Stomach (tissue), 9 donors: ENCODE measurements around the gene PDPK1. TPM values are rescaled to one million over a fixed set of nuclear protein-coding genes. Genes with fewer than 3 reads are reported as not detected.
A peak's percentile ranks its signal among the peaks of the same experiment; 100 is the strongest.

ENCODE experiments used
- DNase-seq, 2 donors: peaks; one replicate each; pipeline versions ENCODE4 v3.0.0 to v3.0.0-alpha.2; 2013 to 2019
- H3K27ac ChIP-seq, 5 donors: fragments of 200-600 bp in 4 of 5; sonication (generic) in 4 of 5; one replicate each; pipeline ENCODE4 v1.5.1; 2013 to 2019; ENCODE audit warnings: mild to moderate bottlenecking in 1 of 5, moderate library complexity in 1 of 5
- H3K27me3 ChIP-seq, 3 donors: fragments of 200-600 bp; sonication (generic); one replicate each; pipeline ENCODE4 v1.5.1; 2017 to 2019; ENCODE audit warnings: mixed run types in 1 of 3
- H3K36me3 ChIP-seq, 4 donors: fragments of 200-600 bp; sonication (generic); 1 replicate in 3 of 4; 2 replicates in 1 of 4; pipeline ENCODE4 v1.5.1; 2016 to 2019
- H3K4me1 ChIP-seq, 4 donors: fragments of 200-600 bp; sonication (generic); one replicate each; pipeline ENCODE4 v1.5.1; 2016 to 2019
- H3K4me3 ChIP-seq, 4 donors: fragments of 200-600 bp; sonication (generic) in 3 of 4; one replicate each; pipeline ENCODE4 v1.5.1; 2016 to 2019; ENCODE audit warnings: mild to moderate bottlenecking in 1 of 4
- H3K9me3 ChIP-seq, 4 donors: fragments of 200-600 bp; sonication (generic); one replicate each; pipeline ENCODE4 v1.5.1; 2016 to 2019
- EP300 ChIP-seq: sonication (generic); formaldehyde crosslinking; IDR thresholded peaks from one replicate; pipeline ENCODE4 v1.6.1; 2017; ENCODE audit warnings: antibody characterized with exemption
- POLR2A ChIP-seq, 4 donors: fragments of 450-650 bp; IDR thresholded peaks; one replicate each; pipeline ENCODE4 v1.6.1; 2016; ENCODE audit warnings: antibody characterized with exemption in 4 of 4, control low read depth in 2 of 4, mild to moderate bottlenecking in 1 of 4, moderate library complexity in 1 of 4
- POLR2AphosphoS5 ChIP-seq, 3 donors: sonication (generic); formaldehyde crosslinking; IDR thresholded peaks; one replicate each; pipeline ENCODE4 v1.6.1; 2016; ENCODE audit warnings: antibody characterized with exemption in 3 of 3
- WGBS, 5 donors: extraction: QIAGEN DNeasy Blood & Tissue Kit in 3 of 5; methylation state at CpG; one replicate each; pipeline versions ENCODE4 v1.1.5 to v1.1.7; 2013 to 2018; 5-methylcytosine and 5-hydroxymethylcytosine counted together
- intact Hi-C: fragments of 100-400 bp; cut with DNase I; formaldehyde crosslinking; loops from one replicate; pipeline ENCODE4 v1.15.1; 2023; ENCODE audit warnings: low total_unique reads
- polyA plus RNA-seq, 3 donors: library from polyadenylated mRNA; stranded (reverse); fragments of 200-250 nt; gene quantifications; one replicate each; pipeline ENCODE4 v1.2.3, GENCODE V29; 2013
- total RNA-seq, 5 donors: library from RNA; depleted of rRNA; stranded (reverse); fragments of >200 nt; gene quantifications; one replicate each; pipeline versions ENCODE4 v1.1.0 to v1.2.3, GENCODE V29; 2014 to 2016
- TF ChIP-seq, protein P1 (sequence below), 7 experiments: fragments of 450-650 bp in 4 of 7; fragments of 200-600 bp in 3 of 7; sonication (generic) in 3 of 7; IDR thresholded peaks; one replicate each; pipeline ENCODE4 v1.5.1; 2016 to 2019; ENCODE audit warnings: antibody characterized with exemption in 7 of 7, control low read depth in 2 of 7, mild to moderate bottlenecking in 1 of 7
- donor health status: healthy with polysubstance abuse.
- donor health status: Bipolar disorder and iron deficiency.
- donor health status: healthy.

PDPK1 gene
- total and polyA plus RNA-seq, 8 donors = 7.0 to 86.9 (median 23.6) TPM

DNA sequence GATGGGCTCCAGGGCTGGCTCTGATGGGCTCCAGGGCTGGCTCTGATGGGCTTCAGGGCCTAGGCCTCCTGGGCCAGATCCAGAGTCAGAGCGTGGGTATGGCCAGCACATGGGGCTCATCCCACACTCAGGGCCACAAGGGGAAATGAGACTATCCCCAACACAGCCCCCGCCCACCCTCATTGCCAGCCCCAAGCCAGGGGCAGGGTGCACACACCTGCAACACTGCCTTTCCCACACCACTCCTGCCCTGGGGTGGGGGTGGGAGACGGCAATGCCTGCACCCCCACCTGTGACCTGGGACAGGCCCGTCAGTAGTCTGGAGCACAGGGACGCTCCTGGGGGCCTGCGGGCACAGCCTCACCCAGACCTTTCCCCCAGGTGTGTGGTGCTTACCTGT is 38.4 kb upstream of the PDPK1 start:
- H3K4me1 ChIP-seq = peaks cover 14 to 52% (median 38%) of the 10 kb centered on the region in 4 donors
- H3K36me3 ChIP-seq = peaks cover 0 to 50% (median 41%) of the 10 kb centered on the region in 4 donors
- intact Hi-C loops = loop anchor here (5.0 to 10.0 kb wide), 2 partner anchors 157 to 305 kb away; partner anchors contain the start of genes ABCA3 and CASKIN1

DNA sequence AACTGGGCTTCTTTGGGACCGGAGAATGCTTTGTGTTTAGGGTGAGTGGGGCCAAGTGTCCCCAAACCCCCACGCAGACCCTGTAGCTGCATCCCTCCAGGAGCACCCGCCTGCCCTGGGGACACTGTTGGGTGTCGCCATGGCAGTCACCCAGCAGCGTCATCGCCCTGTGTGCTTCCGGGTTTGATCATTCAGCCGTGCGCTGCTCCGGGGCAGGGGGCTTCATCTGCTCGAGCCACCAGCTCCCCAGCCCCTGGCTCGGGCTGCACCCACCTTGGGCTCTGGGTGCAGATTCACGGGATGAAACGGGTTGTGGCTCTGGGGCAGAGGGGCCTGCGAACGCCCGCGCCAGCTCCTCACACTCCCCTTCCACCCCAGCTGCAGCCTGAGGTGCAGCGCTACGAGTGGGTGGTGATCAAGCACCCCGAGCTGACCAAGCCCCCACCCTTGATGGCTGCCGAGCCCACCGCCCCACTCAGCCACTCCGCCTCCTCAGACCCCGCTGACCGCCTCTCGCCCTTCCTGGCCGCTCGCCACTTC is 37.9 kb upstream of the PDPK1 start:
- no peak for DNase-seq
- Histone ChIP-seq H3K27me3 (no peaks in the 10 kb centered on the region), H3K4me1 (peaks cover 14 to 52% (median 38%) of the 10 kb centered on the region in 4 donors), H3K27ac (no peak overlapping the region), H3K9me3 (no peaks in the 10 kb centered on the region), H3K36me3 (peaks cover 0 to 50% (median 41%) of the 10 kb centered on the region in 4 donors), H3K4me3 (no peak overlapping the region)
- intact Hi-C loops = loop anchor here (5.0 to 10.0 kb wide), 2 partner anchors 158 to 305 kb away; partner anchors contain the start of genes ABCA3 and CASKIN1
- 90 to 94% (median 91%) methylated on average over 19 to 29 of the region's 29 CpGs for WGBS, 5 donors
- TF ChIP-seq EP300 (no peak), POLR2AphosphoS5 (IDR thresholded peaks at IDR 0.05) (no peak), POLR2A (IDR thresholded peaks at IDR 0.05) (no peak)
- TF ChIP-seq, protein P1, sequence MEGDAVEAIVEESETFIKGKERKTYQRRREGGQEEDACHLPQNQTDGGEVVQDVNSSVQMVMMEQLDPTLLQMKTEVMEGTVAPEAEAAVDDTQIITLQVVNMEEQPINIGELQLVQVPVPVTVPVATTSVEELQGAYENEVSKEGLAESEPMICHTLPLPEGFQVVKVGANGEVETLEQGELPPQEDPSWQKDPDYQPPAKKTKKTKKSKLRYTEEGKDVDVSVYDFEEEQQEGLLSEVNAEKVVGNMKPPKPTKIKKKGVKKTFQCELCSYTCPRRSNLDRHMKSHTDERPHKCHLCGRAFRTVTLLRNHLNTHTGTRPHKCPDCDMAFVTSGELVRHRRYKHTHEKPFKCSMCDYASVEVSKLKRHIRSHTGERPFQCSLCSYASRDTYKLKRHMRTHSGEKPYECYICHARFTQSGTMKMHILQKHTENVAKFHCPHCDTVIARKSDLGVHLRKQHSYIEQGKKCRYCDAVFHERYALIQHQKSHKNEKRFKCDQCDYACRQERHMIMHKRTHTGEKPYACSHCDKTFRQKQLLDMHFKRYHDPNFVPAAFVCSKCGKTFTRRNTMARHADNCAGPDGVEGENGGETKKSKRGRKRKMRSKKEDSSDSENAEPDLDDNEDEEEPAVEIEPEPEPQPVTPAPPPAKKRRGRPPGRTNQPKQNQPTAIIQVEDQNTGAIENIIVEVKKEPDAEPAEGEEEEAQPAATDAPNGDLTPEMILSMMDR (IDR thresholded peaks at IDR 0.05) = no peak

More for the DNA sequence above, 38.4 kb upstream of the PDPK1 start:
- Histone ChIP-seq H3K9me3 (no peaks in the 10 kb centered on the region), H3K27ac (peak overlapping the region in 1 of 5 donors; percentile 46), H3K4me3 (no peak overlapping the region), H3K27me3 (no peaks in the 10 kb centered on the region)
- no peak for TF ChIP-seq EP300
- TF ChIP-seq POLR2AphosphoS5 (IDR thresholded peaks at IDR 0.05) = no peak
- TF ChIP-seq, protein P1 (IDR thresholded peaks at IDR 0.05) = no peak
- no peak for TF ChIP-seq POLR2A (IDR thresholded peaks at IDR 0.05)
- no peak for DNase-seq
- 80 to 97% (median 92%) methylated on average over 1 to 6 of the region's 6 CpGs for WGBS, 5 donors

DNA sequence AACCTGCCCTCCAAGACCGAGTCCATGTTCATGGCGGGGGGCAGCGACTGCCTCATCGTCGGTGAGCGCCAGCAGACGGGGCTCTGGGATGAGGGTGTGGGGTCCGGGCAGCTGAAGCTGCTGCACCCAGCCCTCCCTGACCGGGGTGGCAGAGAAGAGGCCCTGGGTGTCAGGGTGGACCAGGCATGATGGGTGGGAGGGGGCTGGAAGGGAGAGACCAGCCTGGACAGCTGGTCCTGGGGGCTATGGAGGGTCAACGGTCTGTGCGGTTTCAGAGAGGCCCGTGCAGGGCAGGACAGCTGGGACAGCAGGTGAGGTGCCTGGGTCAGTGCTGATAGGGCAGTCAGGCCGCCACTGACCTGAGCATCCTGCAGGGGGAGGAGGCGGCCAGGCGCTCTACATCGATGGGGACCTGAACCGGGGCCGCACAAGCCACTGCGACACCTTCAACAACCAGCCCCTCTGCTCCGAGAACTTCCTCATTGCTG is 37.3 kb upstream of the PDPK1 start:
- intact Hi-C loops = no loop called here
- no peak for DNase-seq

DNA sequence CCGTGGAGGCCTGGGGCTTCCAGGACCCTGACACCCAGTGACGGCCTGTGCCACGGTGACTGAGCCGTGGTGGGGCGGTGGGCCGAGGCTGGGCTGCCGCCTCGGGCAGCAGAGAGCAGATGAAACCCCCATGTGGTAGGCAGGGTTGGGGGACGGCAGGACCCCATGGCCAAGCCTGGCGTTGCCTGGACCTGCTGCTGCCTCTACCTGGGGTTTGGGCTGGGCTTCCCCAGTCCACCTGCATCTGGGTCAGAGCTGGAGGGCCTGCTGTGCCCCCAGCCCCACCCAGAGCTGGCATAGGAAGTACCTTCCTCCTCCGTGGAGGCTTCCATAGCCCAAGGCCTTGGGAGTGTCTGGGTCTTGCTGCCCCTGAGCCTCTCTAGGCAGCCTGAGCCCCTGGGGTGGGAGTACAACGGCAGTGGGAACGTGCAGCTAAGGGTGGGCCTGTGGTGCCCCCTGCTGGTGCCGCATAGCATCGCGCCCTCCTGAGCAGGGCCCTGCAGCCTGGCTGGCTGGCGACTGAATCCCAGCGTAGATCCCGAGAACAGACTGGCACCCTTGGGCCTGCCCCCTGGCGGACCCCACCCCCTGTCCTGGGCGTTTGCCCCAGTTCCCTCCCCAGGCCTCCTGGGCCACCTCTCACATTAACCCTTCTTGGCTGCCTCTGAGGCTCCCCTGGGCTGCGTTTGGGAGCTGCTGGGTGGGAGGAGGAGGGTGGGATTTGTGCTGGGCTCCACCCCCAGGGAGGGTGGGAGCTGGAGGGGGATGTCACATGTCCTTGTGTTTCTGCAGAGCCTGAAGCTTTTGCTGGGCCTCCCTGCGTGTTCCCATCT is 36.7 kb upstream of the PDPK1 start:
- H3K9me3 ChIP-seq = no peaks in the 10 kb centered on the region
- H3K36me3 ChIP-seq = peaks cover 0 to 43% (median 38%) of the 10 kb centered on the region in 4 donors
- DNase-seq = peak; percentile 83 to 96
- intact Hi-C loops = no loop called here
- TF ChIP-seq EP300 (no peak), POLR2A (IDR thresholded peaks at IDR 0.05) (no peak), POLR2AphosphoS5 (IDR thresholded peaks at IDR 0.05) (peak in 1 of 3 donors; percentile 49)
- TF ChIP-seq, protein P1 (IDR thresholded peaks at IDR 0.05) = peak in 5 of 7 experiments; percentile 94 to 98 (median 96)
- H3K27me3 ChIP-seq = no peaks in the 10 kb centered on the region
- H3K4me1 ChIP-seq = peaks cover 14 to 52% (median 38%) of the 10 kb centered on the region in 4 donors
- H3K4me3 ChIP-seq = peak overlapping the region; percentile 8 to 32 (median 26)
- peak overlapping the region in 2 of 5 donors; percentile 34 to 71 for H3K27ac ChIP-seq
- 38 to 74% (median 41%) methylated on average over 10 to 23 of the region's 23 CpGs for WGBS, 5 donors

More for the DNA sequence above, 37.3 kb upstream of the PDPK1 start:
- no peak overlapping the region for H3K4me3 ChIP-seq
- peaks cover 0 to 50% (median 41%) of the 10 kb centered on the region in 4 donors for H3K36me3 ChIP-seq
- H3K9me3 ChIP-seq = no peaks in the 10 kb centered on the region
- H3K27me3 ChIP-seq = no peaks in the 10 kb centered on the region
- TF ChIP-seq POLR2A (IDR thresholded peaks at IDR 0.05) (no peak), EP300 (no peak), POLR2AphosphoS5 (IDR thresholded peaks at IDR 0.05) (no peak)
- TF ChIP-seq, protein P1 (IDR thresholded peaks at IDR 0.05) = no peak
- peaks cover 14 to 52% (median 38%) of the 10 kb centered on the region in 4 donors for H3K4me1 ChIP-seq
- H3K27ac ChIP-seq = no peak overlapping the region
- WGBS, 5 donors = 81 to 90% (median 84%) methylated on average over 18 to 20 of the region's 20 CpGs
